ENCODE results near the gene PRPF6.
A peak's percentile ranks its signal among the peaks of the same experiment; 100 is the strongest.

PRPF6 gene

DNA sequence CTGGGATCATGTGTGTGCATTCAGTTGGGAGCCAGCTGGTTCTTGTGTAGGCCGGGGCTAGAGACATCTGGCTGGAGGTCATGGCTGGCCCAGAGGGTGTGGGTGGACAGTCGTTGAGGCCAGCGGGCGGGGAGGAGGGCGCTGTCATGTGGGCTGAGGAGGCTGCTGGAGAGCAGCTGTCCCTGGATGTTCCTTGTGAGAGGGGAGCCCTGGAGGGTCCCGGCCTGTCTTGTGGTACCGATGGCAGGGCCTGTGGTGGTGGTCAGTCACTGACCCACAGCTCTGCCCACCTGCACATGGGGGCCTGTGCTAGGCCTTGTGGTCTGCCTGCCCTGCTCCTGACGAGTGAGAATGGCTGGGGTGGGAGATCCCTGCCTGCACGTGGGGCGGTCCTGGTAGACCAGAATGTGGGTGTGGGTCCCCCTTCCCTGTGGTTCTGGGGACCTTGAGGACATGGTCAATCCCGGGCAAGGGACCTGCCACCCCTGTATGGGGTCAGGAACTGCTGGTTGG, 53.1 kb downstream of the PRPF6 start:
- H3K27ac ChIP-seq, result no peak overlapping the region
- no peak for TF ChIP-seq ZFX (IDR thresholded peaks at IDR 0.05; ENCODE audit: borderline replicate concordance)
- TF ChIP-seq, protein P1, sequence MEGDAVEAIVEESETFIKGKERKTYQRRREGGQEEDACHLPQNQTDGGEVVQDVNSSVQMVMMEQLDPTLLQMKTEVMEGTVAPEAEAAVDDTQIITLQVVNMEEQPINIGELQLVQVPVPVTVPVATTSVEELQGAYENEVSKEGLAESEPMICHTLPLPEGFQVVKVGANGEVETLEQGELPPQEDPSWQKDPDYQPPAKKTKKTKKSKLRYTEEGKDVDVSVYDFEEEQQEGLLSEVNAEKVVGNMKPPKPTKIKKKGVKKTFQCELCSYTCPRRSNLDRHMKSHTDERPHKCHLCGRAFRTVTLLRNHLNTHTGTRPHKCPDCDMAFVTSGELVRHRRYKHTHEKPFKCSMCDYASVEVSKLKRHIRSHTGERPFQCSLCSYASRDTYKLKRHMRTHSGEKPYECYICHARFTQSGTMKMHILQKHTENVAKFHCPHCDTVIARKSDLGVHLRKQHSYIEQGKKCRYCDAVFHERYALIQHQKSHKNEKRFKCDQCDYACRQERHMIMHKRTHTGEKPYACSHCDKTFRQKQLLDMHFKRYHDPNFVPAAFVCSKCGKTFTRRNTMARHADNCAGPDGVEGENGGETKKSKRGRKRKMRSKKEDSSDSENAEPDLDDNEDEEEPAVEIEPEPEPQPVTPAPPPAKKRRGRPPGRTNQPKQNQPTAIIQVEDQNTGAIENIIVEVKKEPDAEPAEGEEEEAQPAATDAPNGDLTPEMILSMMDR (IDR thresholded peaks at IDR 0.05), result no peak

DNA sequence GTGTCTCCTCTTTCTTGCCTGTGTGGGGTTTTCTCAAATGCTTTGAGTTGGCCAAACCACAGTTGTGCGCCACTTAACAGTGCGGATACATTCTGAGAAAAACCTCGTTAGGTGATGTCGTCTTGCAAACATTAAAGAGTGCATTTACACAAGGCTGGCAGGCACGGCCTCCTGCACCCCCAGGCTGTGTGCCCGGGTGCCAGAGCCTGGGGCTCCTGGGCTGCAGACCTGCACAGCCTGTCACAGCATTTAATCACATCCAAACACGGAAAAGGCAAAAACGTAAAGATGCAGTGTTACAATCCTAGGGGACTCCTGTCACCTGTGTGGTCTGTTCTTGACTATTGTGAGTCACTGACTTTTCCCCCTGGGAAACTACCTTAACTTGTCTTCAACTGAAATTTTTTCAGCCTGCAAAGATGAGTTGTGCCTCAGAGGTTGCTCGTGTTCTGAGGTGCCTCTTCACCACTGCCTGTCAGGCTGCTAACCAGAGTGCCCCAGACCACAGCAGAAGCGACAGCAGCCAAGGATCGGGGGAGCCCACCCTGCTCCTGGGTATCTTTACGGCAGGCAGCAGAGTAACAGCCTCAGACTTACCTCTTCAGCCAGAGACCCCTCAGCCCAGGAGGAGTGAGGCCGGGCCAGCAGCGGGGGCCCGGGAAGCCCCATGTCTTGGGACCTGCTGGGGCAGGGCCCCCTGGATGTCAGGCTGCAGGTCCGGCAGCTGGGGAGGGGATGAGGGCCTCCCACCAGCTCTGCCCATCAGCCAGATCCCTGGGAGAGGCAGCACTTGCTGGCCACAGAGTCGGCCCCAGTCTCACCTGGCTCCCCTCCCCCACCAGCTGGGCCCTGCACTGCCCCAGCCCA, 54.4 kb downstream of the PRPF6 start:
- H3K27ac ChIP-seq, result no peak overlapping the region

DNA sequence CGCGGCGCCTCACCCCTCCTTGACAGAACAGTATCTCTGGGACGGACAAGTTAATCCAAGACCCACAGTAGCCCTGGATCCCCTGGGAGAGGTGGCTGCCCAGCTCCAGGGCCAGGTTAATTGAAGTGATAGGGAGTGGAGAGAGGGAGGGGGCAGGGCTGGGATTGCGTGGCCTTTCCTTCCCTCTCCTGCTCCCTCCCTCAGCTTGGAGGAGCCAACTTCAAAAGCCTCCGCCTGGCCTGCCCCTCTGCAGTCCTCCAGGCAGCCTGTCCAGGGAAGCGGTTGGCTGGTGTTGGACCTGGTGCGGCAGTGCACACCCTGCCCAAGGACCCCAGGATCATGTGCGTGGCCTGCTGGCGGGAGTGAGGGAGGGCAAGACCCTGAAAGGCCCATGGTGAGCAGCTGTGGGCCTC, 55.0 kb downstream of the PRPF6 start, which contains the start of gene C20orf204:
TSS of gene C20orf204 (plus strand) at position 250 of the 413 bp plus-strand sequence. CDS start at position 392, 142 bp downstream.
- TF ChIP-seq ZFX (IDR thresholded peaks at IDR 0.05; ENCODE audit: borderline replicate concordance), result no peak
- TF ChIP-seq, protein P1 (IDR thresholded peaks at IDR 0.05), result no peak
- H3K27ac ChIP-seq, result no peak within 1 kb of the TSS

More for the DNA sequence above, 54.4 kb downstream of the PRPF6 start:
- TF ChIP-seq ZFX (IDR thresholded peaks at IDR 0.05; ENCODE audit: borderline replicate concordance), result no peak
- TF ChIP-seq, protein P1 (IDR thresholded peaks at IDR 0.05), result no peak

DNA sequence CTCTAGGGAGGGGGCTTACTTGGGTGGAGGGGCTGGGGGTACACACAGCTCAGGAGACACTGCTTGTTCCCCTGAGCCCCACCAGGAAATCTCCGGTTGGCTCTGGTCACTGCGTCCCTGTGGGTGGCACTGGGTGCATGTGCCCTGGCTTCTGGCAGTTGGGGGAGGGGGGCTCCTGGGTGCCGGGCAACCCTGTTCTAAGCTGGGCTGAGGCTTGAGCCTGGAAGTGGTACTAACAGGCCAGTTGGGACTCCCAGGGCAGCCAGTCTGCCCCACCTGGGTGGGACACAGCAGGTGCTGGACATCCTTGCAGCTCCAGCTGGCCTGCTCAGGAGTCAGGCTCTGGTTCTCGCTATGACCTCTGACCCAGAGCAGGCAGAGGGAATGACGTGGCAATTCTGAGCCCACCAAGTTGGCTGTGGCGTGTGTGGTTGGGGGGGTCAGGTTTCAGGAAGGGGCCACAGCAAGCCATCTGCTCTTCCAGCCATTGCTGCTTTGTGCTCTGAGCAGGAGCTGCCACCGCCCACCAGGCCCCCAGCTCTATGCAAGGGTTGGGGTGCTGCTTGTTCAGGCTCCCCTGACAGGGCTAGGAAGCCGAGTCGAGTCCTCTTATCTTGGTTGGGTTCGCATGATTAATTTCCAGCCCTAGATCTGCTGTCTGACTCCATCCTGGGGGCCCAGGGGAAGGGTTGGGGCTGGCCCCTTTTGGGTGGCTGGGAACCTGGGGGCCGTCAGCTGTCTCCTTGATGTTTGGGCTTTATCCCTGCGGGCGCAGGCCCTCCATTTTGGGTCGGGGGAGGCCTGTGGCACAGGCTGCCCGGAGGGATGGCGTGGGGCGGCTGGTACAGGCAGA, 55.6 kb downstream of the PRPF6 start:
- no peak for TF ChIP-seq ZFX (IDR thresholded peaks at IDR 0.05; ENCODE audit: borderline replicate concordance)
- TF ChIP-seq, protein P1 (IDR thresholded peaks at IDR 0.05), result no peak
- no peak overlapping the region for H3K27ac ChIP-seq

DNA sequence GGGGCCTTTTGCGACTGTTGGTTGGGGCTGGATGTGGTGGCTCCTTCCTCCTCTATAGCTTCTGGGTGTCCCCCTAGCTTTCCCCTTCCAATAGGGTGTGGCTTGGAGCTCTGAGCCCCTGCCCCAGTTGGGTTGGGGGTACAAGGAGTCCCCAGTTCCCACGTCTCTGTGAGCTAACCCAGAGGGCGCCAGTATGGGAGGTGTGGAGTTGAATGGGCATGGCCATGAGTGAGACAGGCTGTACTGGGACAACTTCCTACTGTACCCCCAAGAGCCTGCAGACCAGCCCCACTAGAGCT, 56.2 kb downstream of the PRPF6 start:
- H3K27ac ChIP-seq, result peak overlapping the region; percentile 81; the same call in 1 of the 2 replicates

DNA sequence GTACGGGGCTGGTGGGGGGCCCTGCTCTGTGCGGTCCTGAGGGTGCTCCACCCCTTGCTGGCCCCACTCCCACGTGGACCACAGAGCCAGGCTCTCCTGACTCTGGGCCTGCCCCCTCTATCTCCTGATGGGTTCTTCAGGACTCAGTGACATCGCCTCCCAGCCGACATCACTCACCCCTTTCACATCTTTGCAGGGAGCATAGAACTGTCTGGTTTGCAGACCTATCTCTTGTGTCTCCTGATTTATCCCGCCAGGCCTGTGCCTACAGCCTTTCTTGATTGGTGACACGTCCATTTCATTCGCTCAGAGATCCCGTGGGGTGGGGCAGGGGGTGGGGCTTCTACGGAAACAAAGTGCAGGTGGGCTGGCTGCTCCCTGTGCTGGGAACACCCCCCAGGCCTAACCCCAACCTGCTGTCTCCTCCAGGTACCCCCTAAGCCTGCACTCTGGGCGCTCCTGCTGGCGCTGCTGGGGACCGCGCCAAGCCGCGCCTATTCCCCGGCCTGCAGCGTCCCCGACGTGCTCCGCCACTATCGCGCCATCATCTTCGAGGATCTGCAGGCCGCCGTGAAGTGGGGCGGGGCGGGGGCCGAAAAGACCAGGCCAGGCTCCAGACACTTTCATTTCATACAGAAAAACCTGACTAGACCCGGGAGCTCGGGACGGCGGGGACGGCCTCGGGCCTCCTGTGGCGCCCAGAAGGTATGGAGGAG, 56.7 kb downstream of the PRPF6 start:
- H3K27ac ChIP-seq, result peak overlapping the region; percentile 81

More for the DNA sequence above, 56.2 kb downstream of the PRPF6 start:
- TF ChIP-seq ZFX (IDR thresholded peaks at IDR 0.05; ENCODE audit: borderline replicate concordance), result no peak
- TF ChIP-seq, protein P1 (IDR thresholded peaks at IDR 0.05), result no peak

DNA sequence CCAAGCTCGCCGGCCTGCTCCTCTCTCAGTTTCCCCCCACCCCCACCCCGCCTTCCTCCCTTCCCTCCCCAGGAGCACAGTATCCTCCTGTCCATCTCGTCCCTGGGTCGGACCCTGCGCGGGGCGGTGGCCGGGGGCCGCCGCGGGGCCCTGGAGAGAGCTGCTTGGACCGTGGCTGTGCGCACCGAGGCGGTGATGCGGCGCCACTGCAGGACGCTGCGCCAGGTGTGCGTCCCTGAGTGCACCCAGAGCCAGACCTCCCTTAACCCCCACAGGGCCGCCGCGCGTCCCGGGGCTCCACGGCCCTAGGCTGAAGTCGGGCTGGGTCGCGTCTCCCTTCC, 57.3 kb downstream of the PRPF6 start:
- TF ChIP-seq ZFX (IDR thresholded peaks at IDR 0.05; ENCODE audit: borderline replicate concordance), result no peak
- TF ChIP-seq, protein P1 (IDR thresholded peaks at IDR 0.05), result no peak
- peak overlapping the region; percentile 81 for H3K27ac ChIP-seq

More for the DNA sequence above, 56.7 kb downstream of the PRPF6 start:
- TF ChIP-seq ZFX (IDR thresholded peaks at IDR 0.05; ENCODE audit: borderline replicate concordance), result no peak

Measured in 22Rv1 (cell line).